ENCODE results near the gene GNAI2. TPM values are rescaled to one million over a fixed set of nuclear protein-coding genes. Genes with fewer than 3 reads are reported as not detected.
"Not testable (repeated sequence)": the region's sequence is repeated elsewhere in the genome, so short reads cannot be mapped to it uniquely, and the experiment has no call there.

GNAI2 gene
- total RNA-seq, 8 experiments from 2014 or later: 65.9 to 163 (median 100) TPM

DNA sequence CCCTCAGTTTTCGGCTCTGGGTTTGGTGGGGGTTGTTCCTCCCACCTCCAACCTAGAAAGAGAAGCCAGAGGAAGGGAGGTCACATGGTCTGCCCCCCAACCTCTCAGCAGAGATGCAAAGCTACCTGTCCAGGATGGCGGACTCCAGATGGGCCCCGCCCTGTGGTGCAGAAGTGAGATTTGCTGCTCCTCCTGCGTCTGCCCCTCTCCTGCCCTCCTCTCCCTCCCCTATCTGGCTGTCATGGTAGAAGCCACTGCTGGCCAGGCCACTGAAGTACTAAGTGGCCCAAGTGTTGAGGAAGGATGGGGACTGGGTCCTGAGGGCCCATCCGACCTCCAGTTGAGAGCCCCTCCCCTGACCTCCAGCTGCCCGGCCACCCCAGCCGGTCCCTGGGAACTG, 30.8 kb downstream of the GNAI2 start:
- peaks cover 40 to 58% of the 10 kb centered on the region in 2 donors for H3K4me1 ChIP-seq (replicated peaks in 1 of 2)
- H3K27ac ChIP-seq: no peak overlapping the region
- WGBS, 10 experiments: 0% methylated on average over 1 of the region's 7 CpGs; no CpG with 5 or more reads in 9 of the 10 experiments
- H3K4me3 ChIP-seq: no peak overlapping the region
- in situ Hi-C loops (cut with MboI; ENCODE audit: low pct_unique_long_range_greater_than_20kb in 2 of 9, low sequenced_read_pairs in 9 of 9, unreplicated experiment in 9 of 9): no loop called here
- ATAC-seq (replicated peaks in 6 of 8): no peak

DNA sequence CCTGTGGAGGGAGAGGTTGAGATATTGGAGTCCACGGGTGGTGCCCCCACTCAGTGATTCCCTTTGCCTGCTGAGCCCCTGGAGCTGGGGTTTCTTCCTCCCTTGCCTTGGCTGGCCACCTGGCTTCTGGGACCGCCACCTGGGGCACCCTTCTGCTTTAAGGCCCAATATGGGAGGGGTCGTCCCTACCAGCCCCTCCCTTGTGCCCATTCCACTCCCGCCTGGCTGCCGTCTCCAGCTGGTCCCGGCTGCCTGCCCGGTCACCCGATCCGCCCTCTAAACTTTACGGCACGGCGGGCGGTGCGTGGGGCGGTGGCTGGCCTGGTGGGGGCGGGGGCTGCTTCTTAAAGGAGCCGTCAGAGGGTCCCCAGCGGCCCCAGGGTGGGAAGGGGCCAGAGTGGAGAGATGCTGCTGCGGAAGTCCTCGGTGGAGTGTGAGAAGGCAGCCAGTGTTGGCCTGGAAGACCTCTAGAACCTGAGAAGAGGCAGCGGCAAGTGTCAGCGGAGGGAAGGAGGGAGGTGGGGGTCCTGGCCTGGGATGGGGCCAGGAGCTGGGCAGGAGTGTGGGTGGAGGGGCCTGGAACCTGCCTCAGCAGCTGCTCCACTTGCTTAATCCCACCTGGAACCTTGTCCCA, 31.4 kb downstream of the GNAI2 start:
- peaks cover 42 to 60% of the 10 kb centered on the region in 2 donors for H3K4me1 ChIP-seq (replicated peaks in 1 of 2)
- peak overlapping the region in 1 of 5 donors; percentile 6 for H3K4me3 ChIP-seq
- in situ Hi-C loops (cut with MboI; ENCODE audit: low pct_unique_long_range_greater_than_20kb in 2 of 9, low sequenced_read_pairs in 9 of 9, unreplicated experiment in 9 of 9): no loop called here
- H3K27ac ChIP-seq: no peak overlapping the region
- peak in 3 of 8 experiments; percentile 1 to 5 (median 3) for ATAC-seq (replicated peaks in 6 of 8)
- 15 to 40% (median 33%) methylated on average over 1 to 4 of the region's 22 CpGs; no CpG with 5 or more reads in 7 of the 10 experiments for WGBS, 10 experiments

DNA sequence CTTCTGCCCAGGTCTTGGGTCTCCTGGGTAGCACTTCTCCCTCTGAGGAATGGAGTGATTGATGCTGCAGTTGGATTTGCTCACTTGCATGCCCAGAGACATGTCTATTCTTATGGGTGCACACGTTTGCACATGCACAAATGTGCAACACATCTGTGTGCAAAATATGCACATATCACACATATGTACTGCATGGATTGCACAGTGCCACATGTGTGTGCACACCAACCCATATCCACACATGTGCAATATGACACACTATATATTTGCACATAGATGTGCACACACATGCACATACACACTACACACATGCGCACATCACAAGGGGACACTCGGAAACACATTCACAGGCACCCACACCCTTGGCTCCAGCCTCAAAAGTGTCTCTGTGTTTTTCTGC, 32.3 kb downstream of the GNAI2 start:
- in situ Hi-C loops (cut with MboI; ENCODE audit: low pct_unique_long_range_greater_than_20kb in 2 of 9, low sequenced_read_pairs in 9 of 9, unreplicated experiment in 9 of 9): no loop called here
- 0 to 80% (median 80%) methylated on average over 1 to 3 of the region's 3 CpGs; no CpG with 5 or more reads in 7 of the 10 experiments for WGBS, 10 experiments
- Histone ChIP-seq H3K4me3 (no peak overlapping the region), H3K4me1 (replicated peaks in 1 of 2) (peaks cover 46 to 67% of the 10 kb centered on the region in 2 donors), H3K27ac (no peak overlapping the region)
- peak in 2 of 8 experiments; percentile 1 to 3 for ATAC-seq (replicated peaks in 6 of 8)

DNA sequence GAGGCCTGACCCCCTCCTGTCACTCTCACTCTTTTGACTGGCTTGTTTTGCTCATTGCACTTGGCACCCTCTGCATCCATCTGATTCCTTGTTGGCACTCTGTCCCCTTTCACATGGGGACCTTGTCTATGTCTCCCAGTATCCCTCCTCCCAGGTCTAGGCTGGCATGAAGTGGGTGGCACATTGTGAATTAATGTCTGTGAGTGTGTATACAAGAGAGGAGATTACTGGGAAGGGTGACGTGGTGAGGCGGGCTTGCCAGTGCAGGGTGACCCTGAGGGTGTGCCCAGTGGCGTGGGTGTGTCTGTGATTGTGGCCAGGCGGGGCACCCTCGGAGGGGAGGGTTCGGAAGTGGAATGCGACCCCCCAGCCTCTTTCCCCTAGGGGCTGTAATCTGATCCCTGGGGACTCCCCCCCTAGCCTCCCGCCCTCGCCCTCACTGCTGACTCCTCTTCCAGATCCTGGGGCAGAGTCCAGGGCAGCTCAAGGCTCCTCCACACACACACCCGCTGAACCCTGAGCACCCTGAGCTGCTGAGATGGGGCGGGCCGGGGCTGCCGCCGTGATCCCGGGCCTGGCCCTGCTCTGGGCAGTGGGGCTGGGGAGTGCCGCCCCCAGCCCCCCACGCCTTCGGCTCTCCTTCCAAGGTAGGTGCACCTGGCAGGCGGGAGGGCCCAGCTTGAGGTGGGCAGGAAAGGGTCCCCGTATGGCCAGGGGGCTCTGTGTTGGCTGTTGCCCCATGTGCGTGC, 32.9 kb downstream of the GNAI2 start, which contains the start of gene SEMA3B:
Gene SEMA3B, plus strand, starts transcription at position 445 of the 749 bp plus-strand sequence. Its CDS starts 94 bp downstream, at position 539.
- WGBS, 10 experiments: 100% methylated on average over 2 of the region's 21 CpGs; no CpG with 5 or more reads in 9 of the 10 experiments
- peaks cover 43 to 63% of the 10 kb centered on the region in 2 donors for H3K4me1 ChIP-seq (replicated peaks in 1 of 2)
- H3K4me3 ChIP-seq: no peak within 1 kb of the TSS
- peak in 3 of 8 experiments; percentile 35 to 42 (median 39) for ATAC-seq (replicated peaks in 6 of 8)
- in situ Hi-C loops (cut with MboI; ENCODE audit: low pct_unique_long_range_greater_than_20kb in 2 of 9, low sequenced_read_pairs in 9 of 9, unreplicated experiment in 9 of 9): no loop called here
- H3K27ac ChIP-seq: no peak within 1 kb of the TSS

DNA sequence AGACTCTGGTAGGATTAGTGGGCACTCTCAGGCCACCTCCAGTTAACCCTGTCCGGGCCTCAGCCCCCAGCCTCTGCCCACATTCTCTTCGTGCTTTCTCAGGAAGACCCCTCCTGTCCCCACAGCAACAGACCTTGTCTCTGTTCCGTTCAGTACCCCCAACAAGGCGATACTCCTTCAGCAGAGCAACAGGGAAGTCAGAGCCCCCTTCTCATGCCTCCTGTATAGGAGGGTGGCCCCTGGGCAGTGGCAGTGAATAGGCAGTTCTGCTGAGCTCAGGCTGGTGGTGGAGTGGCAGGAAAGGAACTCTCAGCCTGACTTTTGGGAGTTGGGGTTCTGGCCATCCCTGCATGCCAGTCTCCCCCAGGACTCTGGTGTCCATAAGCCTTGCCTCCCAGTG, 33.5 kb downstream of the GNAI2 start:
- Histone ChIP-seq H3K4me3 (no peak overlapping the region), H3K4me1 (replicated peaks in 1 of 2) (peaks cover 38 to 57% of the 10 kb centered on the region in 2 donors), H3K27ac (no peak overlapping the region)
- no peak for ATAC-seq (replicated peaks in 6 of 8)
- WGBS, 10 experiments: 73 to 100% methylated on average over 1 to 2 of the region's 4 CpGs; no CpG with 5 or more reads in 8 of the 10 experiments
- in situ Hi-C loops (cut with MboI; ENCODE audit: low pct_unique_long_range_greater_than_20kb in 2 of 9, low sequenced_read_pairs in 9 of 9, unreplicated experiment in 9 of 9): no loop called here

DNA sequence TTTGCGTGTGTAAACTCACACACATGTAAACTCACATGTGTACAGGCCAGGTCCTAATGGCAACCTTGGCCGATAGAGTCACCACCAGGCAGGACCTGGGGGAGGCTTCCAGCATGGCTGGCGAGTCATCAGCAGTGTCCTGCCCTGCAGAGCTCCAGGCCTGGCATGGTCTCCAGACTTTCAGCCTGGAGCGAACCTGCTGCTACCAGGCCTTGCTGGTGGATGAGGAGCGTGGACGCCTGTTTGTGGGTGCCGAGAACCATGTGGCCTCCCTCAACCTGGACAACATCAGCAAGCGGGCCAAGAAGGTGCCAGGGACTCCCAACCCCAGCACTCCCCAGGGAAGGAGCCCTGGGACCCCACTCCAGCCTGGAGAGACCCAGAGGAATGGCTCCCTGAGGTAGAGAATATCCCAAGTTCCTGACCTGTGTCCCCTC, 34.0 kb downstream of the GNAI2 start:
- Histone ChIP-seq H3K4me3 (no peak overlapping the region), H3K4me1 (replicated peaks in 1 of 2) (peaks cover 34 to 53% of the 10 kb centered on the region in 2 donors), H3K27ac (no peak overlapping the region)
- 90 to 100% (median 100%) methylated on average over 1 to 3 of the region's 8 CpGs; no CpG with 5 or more reads in 7 of the 10 experiments for WGBS, 10 experiments
- peak in 1 of 8 experiments; percentile 3 for ATAC-seq (replicated peaks in 6 of 8)
- in situ Hi-C loops (cut with MboI; ENCODE audit: low pct_unique_long_range_greater_than_20kb in 2 of 9, low sequenced_read_pairs in 9 of 9, unreplicated experiment in 9 of 9): loop anchor here in 2 of 9 experiments (10.0 kb wide), 1 partner anchor 75 kb away; the partner anchor contains the start of gene GNAT1 (in 2 of the 2)

DNA sequence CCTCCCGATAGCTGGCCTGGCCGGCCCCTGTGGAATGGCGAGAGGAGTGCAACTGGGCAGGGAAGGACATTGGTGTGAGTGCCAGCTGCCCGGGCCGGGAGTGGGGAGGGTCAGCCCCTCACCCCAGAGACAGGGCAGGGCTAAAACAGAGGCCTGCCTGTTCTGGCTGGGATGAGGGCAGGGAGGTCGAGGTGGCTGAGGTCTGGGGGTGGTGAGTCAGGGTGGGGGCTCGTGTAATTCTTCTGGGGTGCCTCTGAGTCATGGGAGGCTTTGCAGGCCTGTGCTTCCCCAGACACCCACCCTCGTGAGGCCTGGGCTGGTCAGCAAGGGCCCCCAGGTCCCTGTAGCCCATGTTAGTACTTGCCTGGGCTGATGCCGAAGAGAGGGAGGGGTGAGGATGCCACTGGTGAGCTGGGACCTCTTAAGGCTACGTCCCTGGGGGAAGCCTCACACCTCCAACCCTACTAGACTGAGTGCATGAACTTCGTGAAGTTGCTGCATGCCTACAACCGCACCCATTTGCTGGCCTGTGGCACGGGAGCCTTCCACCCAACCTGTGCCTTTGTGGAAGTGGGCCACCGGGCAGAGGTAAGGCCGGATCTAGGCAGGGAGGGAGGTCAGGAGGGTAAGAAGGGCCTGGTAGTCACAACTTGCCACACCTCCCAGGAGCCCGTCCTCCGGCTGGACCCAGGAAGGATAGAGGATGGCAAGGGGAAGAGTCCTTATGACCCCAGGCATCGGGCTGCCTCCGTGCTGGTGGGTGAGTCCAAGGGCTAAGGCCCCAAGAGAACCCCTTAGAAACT, 34.6 kb downstream of the GNAI2 start:
- no peak overlapping the region for H3K4me3 ChIP-seq
- no peak for ATAC-seq (replicated peaks in 6 of 8)
- WGBS, 10 experiments: 20 to 100% methylated on average over 1 to 3 of the region's 19 CpGs; no CpG with 5 or more reads in 8 of the 10 experiments
- no peak overlapping the region for H3K27ac ChIP-seq
- peaks cover 27 to 47% of the 10 kb centered on the region in 2 donors for H3K4me1 ChIP-seq (replicated peaks in 1 of 2)
- in situ Hi-C loops (cut with MboI; ENCODE audit: low pct_unique_long_range_greater_than_20kb in 2 of 9, low sequenced_read_pairs in 9 of 9, unreplicated experiment in 9 of 9): loop anchor here in 2 of 9 experiments (10.0 kb wide), 1 partner anchor 76 kb away; the partner anchor contains the start of gene GNAT1 (in 2 of the 2)

DNA sequence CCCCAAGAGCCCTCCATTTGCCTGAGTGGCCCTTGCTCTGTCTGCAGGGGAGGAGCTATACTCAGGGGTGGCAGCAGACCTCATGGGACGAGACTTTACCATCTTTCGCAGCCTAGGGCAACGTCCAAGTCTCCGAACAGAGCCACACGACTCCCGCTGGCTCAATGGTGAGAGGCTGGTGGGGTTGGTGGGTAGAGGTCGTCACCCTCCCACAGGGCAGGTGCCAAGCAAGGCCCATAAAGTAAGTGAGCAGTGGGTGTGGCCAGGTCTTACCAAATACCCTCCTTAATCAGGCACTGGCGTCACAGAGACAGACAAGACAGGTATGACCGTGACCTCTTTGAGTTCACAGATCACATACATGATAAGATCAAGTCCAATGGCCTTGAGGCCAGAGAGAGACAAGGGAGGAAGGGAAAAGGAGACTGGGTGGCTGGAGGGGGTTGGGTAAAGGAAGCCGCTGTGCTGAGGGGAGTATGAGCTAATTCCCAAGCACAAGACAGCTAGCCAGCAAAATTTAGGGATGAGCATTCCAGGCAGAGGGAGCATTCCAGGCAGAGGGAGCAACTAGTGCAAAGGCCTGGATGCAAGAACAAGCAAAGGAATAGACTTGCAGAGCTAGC, 35.4 kb downstream of the GNAI2 start:
- Histone ChIP-seq H3K27ac (no peak overlapping the region), H3K4me3 (no peak overlapping the region), H3K4me1 (replicated peaks in 1 of 2) (peaks cover 22 to 39% of the 10 kb centered on the region in 2 donors)
- 0 to 97% (median 67%) methylated on average over 1 to 6 of the region's 10 CpGs; no CpG with 5 or more reads in 5 of the 10 experiments for WGBS, 10 experiments
- no peak for ATAC-seq (replicated peaks in 6 of 8)
- in situ Hi-C loops (cut with MboI; ENCODE audit: low pct_unique_long_range_greater_than_20kb in 2 of 9, low sequenced_read_pairs in 9 of 9, unreplicated experiment in 9 of 9): loop anchor here in 2 of 9 experiments (10.0 kb wide), 1 partner anchor 77 kb away; the partner anchor contains the start of gene GNAT1 (in 2 of the 2)

DNA sequence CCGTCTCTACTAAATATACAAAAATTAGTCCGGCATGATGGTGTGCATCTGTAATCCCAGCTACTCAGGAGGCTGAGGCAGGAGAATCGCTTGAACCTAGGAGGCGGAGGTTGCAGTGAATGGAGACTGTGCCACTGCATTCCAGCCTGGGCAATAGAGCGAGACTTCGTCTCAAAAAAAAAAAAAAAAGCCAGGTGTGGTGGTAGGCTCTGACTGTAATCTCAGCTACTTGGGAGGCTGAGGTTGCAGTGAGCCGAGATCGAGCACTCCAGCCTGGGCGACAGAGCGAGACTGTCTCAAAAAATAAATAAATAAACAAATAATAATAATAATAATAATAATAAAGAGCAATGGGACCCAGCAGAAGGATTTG, 36.5 kb downstream of the GNAI2 start:
- not testable (repeated sequence) for H3K4me3 ChIP-seq; ATAC-seq (replicated peaks in 6 of 8); H3K27ac ChIP-seq
- 28 to 100% (median 67%) methylated on average over 1 to 6 of the region's 10 CpGs for WGBS, 10 experiments
- in situ Hi-C loops (cut with MboI; ENCODE audit: low pct_unique_long_range_greater_than_20kb in 2 of 9, low sequenced_read_pairs in 9 of 9, unreplicated experiment in 9 of 9): loop anchor here in 2 of 9 experiments (10.0 kb wide), 1 partner anchor 78 kb away; the partner anchor contains the start of gene GNAT1 (in 2 of the 2)
- peaks cover 13 to 28% of the 10 kb centered on the region in 2 donors for H3K4me1 ChIP-seq (replicated peaks in 1 of 2)

DNA sequence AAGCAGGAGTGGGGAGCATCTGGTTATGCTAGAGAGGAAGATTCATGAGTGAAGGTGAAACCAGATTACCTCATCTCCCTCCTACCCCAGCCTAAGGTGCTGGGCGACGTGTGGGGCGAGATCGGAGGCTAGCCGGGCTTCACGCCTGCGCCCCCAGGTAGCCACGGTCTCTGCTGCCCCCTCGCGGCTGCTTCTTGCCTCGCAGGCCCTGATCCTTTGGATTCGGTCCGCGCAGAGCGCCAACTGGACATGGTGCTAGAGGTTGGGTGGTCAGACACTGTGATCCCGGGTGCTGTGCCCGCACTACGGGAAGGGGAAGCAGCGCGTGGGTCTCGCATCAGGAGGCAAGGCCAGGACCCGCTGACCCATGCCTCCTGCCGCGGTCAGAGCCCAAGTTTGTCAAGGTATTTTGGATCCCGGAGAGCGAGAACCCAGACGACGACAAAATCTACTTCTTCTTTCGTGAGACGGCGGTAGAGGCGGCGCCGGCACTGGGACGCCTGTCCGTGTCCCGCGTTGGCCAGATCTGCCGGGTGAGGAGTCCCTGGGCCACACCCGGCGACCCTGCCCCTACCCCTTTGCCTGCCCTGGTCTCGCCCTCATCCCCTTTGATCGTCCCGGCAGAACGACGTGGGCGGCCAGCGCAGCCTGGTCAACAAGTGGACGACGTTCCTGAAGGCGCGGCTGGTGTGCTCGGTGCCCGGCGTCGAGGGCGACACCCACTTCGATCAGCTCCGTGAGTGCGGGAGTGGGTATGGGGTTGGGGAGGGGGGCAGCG, 37.1 kb downstream of the GNAI2 start:
- Histone ChIP-seq H3K27ac (no peak overlapping the region), H3K4me1 (replicated peaks in 1 of 2) (peaks cover 9 to 22% of the 10 kb centered on the region in 2 donors), H3K4me3 (peak overlapping the region in 2 of 5 donors; percentile 2 to 13)
- peak; percentile 39 to 85 (median 78) for ATAC-seq (replicated peaks in 6 of 8)
- 0 to 80% (median 0%) methylated on average over 1 to 9 of the region's 61 CpGs; no CpG with 5 or more reads in 5 of the 10 experiments for WGBS, 10 experiments
- in situ Hi-C loops (cut with MboI; ENCODE audit: low pct_unique_long_range_greater_than_20kb in 2 of 9, low sequenced_read_pairs in 9 of 9, unreplicated experiment in 9 of 9): loop anchor here in 2 of 9 experiments (10.0 kb wide), 1 partner anchor 78 kb away; the partner anchor contains the start of gene GNAT1 (in 2 of the 2)

DNA sequence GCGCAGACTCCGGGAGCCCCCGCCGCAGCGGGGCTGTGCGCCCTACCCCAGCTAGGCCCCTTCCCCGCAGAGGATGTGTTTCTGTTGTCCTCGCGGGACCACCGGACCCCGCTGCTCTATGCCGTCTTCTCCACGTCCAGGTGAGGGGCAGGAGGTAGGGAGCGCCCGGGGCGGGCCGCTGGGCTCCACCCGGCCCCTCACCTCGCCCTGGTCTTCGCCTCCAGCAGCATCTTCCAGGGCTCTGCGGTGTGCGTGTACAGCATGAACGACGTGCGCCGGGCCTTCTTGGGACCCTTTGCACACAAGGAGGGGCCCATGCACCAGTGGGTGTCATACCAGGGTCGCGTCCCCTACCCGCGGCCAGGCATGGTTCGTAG, 37.7 kb downstream of the GNAI2 start:
- peaks cover 9 to 19% of the 10 kb centered on the region in 2 donors for H3K4me1 ChIP-seq (replicated peaks in 1 of 2)
- no peak overlapping the region for H3K4me3 ChIP-seq
- H3K27ac ChIP-seq: no peak overlapping the region
- WGBS, 10 experiments: 58 to 90% (median 82%) methylated on average over 2 to 9 of the region's 31 CpGs; no CpG with 5 or more reads in 6 of the 10 experiments
- ATAC-seq (replicated peaks in 6 of 8): no peak
- in situ Hi-C loops (cut with MboI; ENCODE audit: low pct_unique_long_range_greater_than_20kb in 2 of 9, low sequenced_read_pairs in 9 of 9, unreplicated experiment in 9 of 9): loop anchor here in 2 of 9 experiments (10.0 kb wide), 1 partner anchor 79 kb away; the partner anchor contains the start of gene GNAT1 (in 2 of the 2)

All from motor neuron (in vitro differentiated cells).